SU-DHL-6 (cell line): Measurements from ENCODE around the gene GMDS.

Source experiments
- H2AFZ ChIP-seq: fragments of 200-600 bp; sonication (generic); 2 replicates; pipeline ENCODE4 v1.6.1; 2014; ENCODE audit warnings: low read depth, mild to moderate bottlenecking, moderate library complexity, mixed read lengths, antibody characterized with exemption, low read length; ENCODE audit not compliant: severe bottlenecking
- H3F3A ChIP-seq: fragments of 200-600 bp; shearing (Covaris generic); 2 replicates; pipeline ENCODE4 v1.6.0; 2016; ENCODE audit warnings: antibody characterized with exemption, mild to moderate bottlenecking; ENCODE audit not compliant: insufficient read depth
- H3K27ac ChIP-seq: fragments of 200-600 bp; sonication (generic); 2 replicates; pipeline ENCODE4 v1.5.1; 2016; ENCODE audit warnings: low read depth, mild to moderate bottlenecking, low read length, moderate library complexity, mixed read lengths
- H3K27me3 ChIP-seq: fragments of 200-600 bp; sonication (generic), shearing (Covaris generic); 2 replicates; pipeline ENCODE4 v1.6.0; 2014; ENCODE audit warnings: mild to moderate bottlenecking, low read length
- H3K36me3 ChIP-seq: fragments of 200-600 bp; sonication (generic); 2 replicates; pipeline ENCODE4 v1.6.1; 2014; ENCODE audit warnings: mild to moderate bottlenecking, low read length, mixed read lengths
- H3K4me2 ChIP-seq: fragments of 300-600, 200-600 bp; shearing (Covaris generic), sonication (generic); 2 replicates; pipeline ENCODE4 v1.6.0; 2014; ENCODE audit warnings: low read length, low read depth, mild to moderate bottlenecking; ENCODE audit not compliant: poor library complexity, severe bottlenecking
- H3K4me3 ChIP-seq: fragments of 200-600 bp; sonication (generic); 2 replicates; pipeline ENCODE4 v1.5.1; 2014; ENCODE audit warnings: antibody characterized with exemption, low read length, mild to moderate bottlenecking, mixed read lengths; ENCODE audit not compliant: insufficient read depth, poor library complexity, severe bottlenecking
- H3K79me2 ChIP-seq: fragments of 200-600 bp; sonication (generic); 2 replicates; pipeline ENCODE4 v1.6.1; 2014; ENCODE audit warnings: mild to moderate bottlenecking, low read length, moderate library complexity; ENCODE audit not compliant: insufficient read depth
- H3K9ac ChIP-seq: fragments of 200-600 bp; sonication (generic); 2 replicates; pipeline ENCODE4 v1.7.0; 2014; ENCODE audit warnings: mild to moderate bottlenecking, low read length
- H3K9me2 ChIP-seq: fragments of 200-600 bp; sonication (generic); replicated peaks from 2 replicates; pipeline ENCODE4 v1.6.1; 2014; ENCODE audit warnings: low read length; ENCODE audit not compliant: insufficient read depth
- H3K9me3 ChIP-seq: fragments of 200-600 bp; sonication (generic); 2 replicates; pipeline ENCODE4 v1.6.1; 2014; ENCODE audit warnings: low read length, mixed read lengths; ENCODE audit not compliant: insufficient read depth
- H4K20me1 ChIP-seq: fragments of 200-600 bp; sonication (generic); 2 replicates; pipeline ENCODE4 v1.6.1; 2014; ENCODE audit warnings: low read depth, mild to moderate bottlenecking, antibody characterized with exemption, low read length, moderate library complexity, mixed read lengths
- EZH2phosphoT487 ChIP-seq: fragments of 200-600 bp; sonication (generic), shearing (Covaris generic); conservative IDR thresholded peaks from 2 replicates; pipeline ENCODE4 v1.6.1; 2018; ENCODE audit warnings: mild to moderate bottlenecking, antibody characterized with exemption, low read length, moderate library complexity, mixed read lengths
- TF ChIP-seq, protein P1 (sequence below): fragments of 200-600 bp; sonication (generic); IDR thresholded peaks from one replicate; pipeline ENCODE4 v1.5.1; 2017; ENCODE audit warnings: antibody characterized with exemption, mild to moderate bottlenecking, low read length, moderate library complexity; ENCODE audit not compliant: insufficient read depth, poor library complexity, severe bottlenecking

Gene GMDS

DNA sequence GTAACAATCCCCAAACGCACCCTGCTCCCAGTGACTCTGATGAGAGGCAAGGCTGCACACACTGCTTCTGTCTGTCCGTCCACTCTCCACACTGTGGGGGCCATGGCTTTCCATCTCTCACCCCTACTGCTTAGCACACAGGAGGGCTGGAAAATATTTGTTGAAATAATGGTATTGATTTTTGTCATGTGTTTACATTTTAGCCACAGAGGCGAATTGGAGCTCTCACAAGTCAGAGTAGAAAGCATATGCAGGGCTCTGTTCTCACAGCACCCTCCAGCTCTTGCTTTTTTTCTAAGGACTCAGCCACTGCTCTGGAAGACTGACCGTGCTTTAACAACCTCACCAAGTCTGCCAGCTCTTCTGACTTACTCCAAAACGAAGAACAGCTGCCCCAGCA lies 273.8 kb downstream of the GMDS start:
- Histone ChIP-seq H2AFZ (no peak overlapping the region), H3K27ac (no peak overlapping the region), H3K36me3 (no peaks in the 10 kb centered on the region), H3K9me2 (no peaks in the 10 kb centered on the region), H3K9me3 (no peaks in the 10 kb centered on the region), H4K20me1 (no peaks in the 10 kb centered on the region), H3F3A (no peaks in the 10 kb centered on the region), H3K27me3 (no peaks in the 10 kb centered on the region), H3K4me3 (no peak overlapping the region), H3K79me2 (no peaks in the 10 kb centered on the region), H3K9ac (no peak overlapping the region), H3K4me2 (no peak overlapping the region)
- no peak for TF ChIP-seq EZH2phosphoT487
- TF ChIP-seq, protein P1, sequence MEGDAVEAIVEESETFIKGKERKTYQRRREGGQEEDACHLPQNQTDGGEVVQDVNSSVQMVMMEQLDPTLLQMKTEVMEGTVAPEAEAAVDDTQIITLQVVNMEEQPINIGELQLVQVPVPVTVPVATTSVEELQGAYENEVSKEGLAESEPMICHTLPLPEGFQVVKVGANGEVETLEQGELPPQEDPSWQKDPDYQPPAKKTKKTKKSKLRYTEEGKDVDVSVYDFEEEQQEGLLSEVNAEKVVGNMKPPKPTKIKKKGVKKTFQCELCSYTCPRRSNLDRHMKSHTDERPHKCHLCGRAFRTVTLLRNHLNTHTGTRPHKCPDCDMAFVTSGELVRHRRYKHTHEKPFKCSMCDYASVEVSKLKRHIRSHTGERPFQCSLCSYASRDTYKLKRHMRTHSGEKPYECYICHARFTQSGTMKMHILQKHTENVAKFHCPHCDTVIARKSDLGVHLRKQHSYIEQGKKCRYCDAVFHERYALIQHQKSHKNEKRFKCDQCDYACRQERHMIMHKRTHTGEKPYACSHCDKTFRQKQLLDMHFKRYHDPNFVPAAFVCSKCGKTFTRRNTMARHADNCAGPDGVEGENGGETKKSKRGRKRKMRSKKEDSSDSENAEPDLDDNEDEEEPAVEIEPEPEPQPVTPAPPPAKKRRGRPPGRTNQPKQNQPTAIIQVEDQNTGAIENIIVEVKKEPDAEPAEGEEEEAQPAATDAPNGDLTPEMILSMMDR: no peak

DNA sequence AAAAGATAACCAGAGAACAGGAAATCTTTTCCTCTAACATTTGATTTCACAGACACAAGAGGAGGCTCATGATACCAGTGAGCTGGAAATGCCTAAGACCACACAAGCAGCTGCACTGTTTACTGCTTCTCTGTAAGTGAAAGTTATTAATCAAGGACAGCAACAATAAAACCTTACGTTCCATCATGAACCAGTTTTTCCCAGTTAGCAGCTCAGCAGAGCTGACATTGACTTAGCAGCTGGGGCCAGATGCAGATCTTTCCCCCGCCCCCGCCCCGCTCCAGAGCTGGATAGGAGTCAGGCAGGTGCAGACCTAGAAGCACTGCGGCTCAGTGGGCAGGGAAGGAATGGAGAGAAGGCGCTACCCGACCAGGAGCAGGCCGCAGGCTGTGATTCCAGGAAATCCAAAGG lies 275.2 kb downstream of the GMDS start:
- Histone ChIP-seq H4K20me1 (no peaks in the 10 kb centered on the region), H3K79me2 (no peaks in the 10 kb centered on the region), H3K27me3 (no peaks in the 10 kb centered on the region), H2AFZ (no peak overlapping the region), H3K9ac (no peak overlapping the region), H3K9me2 (no peaks in the 10 kb centered on the region), H3F3A (no peaks in the 10 kb centered on the region), H3K9me3 (no peaks in the 10 kb centered on the region), H3K36me3 (no peaks in the 10 kb centered on the region), H3K4me3 (no peak overlapping the region), H3K27ac (no peak overlapping the region), H3K4me2 (no peak overlapping the region)
- TF ChIP-seq, protein P1: no peak
- TF ChIP-seq EZH2phosphoT487: no peak

DNA sequence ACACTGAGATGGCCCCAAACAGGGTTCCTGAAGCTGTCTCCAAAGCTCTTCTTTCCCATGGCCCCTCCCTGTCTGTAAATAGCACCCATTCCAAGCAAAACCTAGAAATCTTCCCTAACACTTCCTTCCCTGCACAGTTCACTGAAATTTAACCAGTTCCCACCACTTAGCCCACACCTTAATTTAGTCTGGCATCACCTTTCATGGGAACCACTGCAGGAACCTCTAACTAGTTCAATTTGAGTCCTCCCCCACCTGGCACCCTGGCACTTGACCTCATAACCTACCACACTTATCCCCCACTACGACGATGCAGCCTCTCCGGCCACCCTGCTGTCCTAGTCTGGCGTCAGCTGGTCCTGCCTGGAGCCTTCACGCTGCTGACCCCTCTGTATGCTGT lies 278.7 kb downstream of the GMDS start:
- H3F3A ChIP-seq: no peaks in the 10 kb centered on the region
- no peak overlapping the region for H3K4me2 ChIP-seq
- no peak overlapping the region for H3K9ac ChIP-seq
- H2AFZ ChIP-seq: no peak overlapping the region
- H3K4me3 ChIP-seq: no peak overlapping the region
- TF ChIP-seq EZH2phosphoT487: no peak
- TF ChIP-seq, protein P1: no peak
- H3K79me2 ChIP-seq: no peaks in the 10 kb centered on the region
- H3K27me3 ChIP-seq: no peaks in the 10 kb centered on the region
- H3K36me3 ChIP-seq: no peaks in the 10 kb centered on the region
- no peaks in the 10 kb centered on the region for H3K9me3 ChIP-seq
- no peaks in the 10 kb centered on the region for H3K9me2 ChIP-seq
- no peaks in the 10 kb centered on the region for H4K20me1 ChIP-seq
- no peak overlapping the region for H3K27ac ChIP-seq
